ENCODE measurements around the gene JUND. TPM values are rescaled to one million over a fixed set of nuclear protein-coding genes. Genes with fewer than 3 reads are reported as not detected.

Gene JUND
- total RNA-seq, 4 donors from 2014 or later: 241 to 573 (median 297) TPM

DNA sequence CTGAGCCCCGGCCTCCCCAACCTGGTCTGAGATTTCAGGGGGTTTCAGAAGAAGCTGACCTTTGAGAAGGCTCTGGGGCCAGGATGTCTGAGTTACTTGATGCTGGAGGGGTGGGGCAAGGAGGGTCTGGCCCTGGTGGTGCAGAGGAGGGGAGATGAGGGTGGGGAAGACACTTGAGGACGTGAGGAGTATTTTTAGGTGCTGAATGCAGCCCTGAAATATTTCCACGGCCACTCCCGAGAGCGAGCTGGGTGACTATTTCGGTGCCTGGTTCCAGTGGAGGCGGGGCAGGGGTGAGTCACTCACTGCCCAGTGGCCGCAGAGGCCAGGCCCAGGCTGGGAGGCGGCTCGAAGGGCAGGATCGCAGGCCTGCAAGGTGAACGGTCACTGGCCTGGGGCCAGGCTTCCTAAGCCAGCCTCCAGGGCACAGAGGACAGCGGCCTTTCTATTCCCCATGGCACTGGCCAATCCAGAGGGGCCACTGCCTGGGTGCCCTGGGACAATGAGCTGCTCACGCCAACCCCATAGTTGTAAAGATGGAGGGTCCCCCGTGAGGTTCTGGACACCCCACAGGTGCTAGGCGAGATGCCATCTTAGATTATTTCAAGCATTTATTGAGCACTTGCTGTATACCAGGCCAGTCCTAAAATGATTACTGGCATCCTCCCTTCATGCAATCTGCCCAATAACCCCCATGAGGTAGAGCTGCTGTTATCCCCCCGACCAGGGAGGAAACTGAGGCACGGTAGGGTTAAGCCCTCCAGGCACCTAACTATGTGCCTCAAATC lies 19.7 kb upstream of the JUND start:
- 0 to 34% methylated on average over 1 to 4 of the region's 18 CpGs for WGBS, 2 donors (ENCODE audit: low coverage in 1 of 2)
- H3K4me1 ChIP-seq: peaks cover 0 to 62% (median 42%) of the 10 kb centered on the region in 3 donors
- H3K4me3 ChIP-seq: no peak overlapping the region
- H3K9me3 ChIP-seq: no peaks in the 10 kb centered on the region
- H3K27ac ChIP-seq: peak overlapping the region in 3 of 4 donors; percentile 72 to 99 (median 97)
- H3K36me3 ChIP-seq: no peaks in the 10 kb centered on the region
- H3K27me3 ChIP-seq: no peaks in the 10 kb centered on the region
- TF ChIP-seq POLR2A (IDR thresholded peaks at IDR 0.05) (no peak), POLR2AphosphoS5 (IDR thresholded peaks at IDR 0.05) (peak; percentile 58)
- ATAC-seq: peak; percentile 73

DNA sequence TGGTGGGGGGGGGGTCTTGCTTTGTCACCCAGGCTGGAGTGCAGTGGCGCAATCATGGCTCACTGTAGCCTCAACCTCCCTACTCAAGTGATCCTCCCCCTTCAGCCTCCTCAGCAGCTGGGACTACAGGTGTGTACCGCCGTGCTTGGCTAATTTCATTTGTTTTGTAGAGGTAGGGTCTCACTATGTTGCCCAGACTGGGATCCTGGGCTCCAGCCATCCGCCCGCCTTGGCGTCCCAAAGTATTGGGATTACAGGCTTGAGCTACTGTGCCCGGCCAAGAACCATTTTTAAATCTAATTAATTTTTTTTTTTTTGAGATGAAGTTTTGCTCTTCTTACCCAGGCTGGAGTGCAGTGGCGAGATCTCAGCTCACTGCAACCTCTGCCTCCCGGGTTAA lies 18.2 kb upstream of the JUND start:
- no peak for ATAC-seq
- 92% methylated on average over 8 of the region's 9 CpGs; no CpG with 5 or more reads in 1 of the 2 donors for WGBS, 2 donors (ENCODE audit: low coverage in 1 of 2)
- Histone ChIP-seq H3K9me3 (no peaks in the 10 kb centered on the region), H3K4me1 (peaks cover 0 to 48% (median 28%) of the 10 kb centered on the region in 3 donors), H3K27ac (peak overlapping the region in 2 of 4 donors; percentile 13 to 14), H3K4me3 (no peak overlapping the region), H3K27me3 (no peaks in the 10 kb centered on the region), H3K36me3 (no peaks in the 10 kb centered on the region)
- TF ChIP-seq EP300 (IDR thresholded peaks at IDR 0.05): no peak
- TF ChIP-seq, protein P1, sequence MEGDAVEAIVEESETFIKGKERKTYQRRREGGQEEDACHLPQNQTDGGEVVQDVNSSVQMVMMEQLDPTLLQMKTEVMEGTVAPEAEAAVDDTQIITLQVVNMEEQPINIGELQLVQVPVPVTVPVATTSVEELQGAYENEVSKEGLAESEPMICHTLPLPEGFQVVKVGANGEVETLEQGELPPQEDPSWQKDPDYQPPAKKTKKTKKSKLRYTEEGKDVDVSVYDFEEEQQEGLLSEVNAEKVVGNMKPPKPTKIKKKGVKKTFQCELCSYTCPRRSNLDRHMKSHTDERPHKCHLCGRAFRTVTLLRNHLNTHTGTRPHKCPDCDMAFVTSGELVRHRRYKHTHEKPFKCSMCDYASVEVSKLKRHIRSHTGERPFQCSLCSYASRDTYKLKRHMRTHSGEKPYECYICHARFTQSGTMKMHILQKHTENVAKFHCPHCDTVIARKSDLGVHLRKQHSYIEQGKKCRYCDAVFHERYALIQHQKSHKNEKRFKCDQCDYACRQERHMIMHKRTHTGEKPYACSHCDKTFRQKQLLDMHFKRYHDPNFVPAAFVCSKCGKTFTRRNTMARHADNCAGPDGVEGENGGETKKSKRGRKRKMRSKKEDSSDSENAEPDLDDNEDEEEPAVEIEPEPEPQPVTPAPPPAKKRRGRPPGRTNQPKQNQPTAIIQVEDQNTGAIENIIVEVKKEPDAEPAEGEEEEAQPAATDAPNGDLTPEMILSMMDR (IDR thresholded peaks at IDR 0.05): no peak
- TF ChIP-seq POLR2A (IDR thresholded peaks at IDR 0.05): no peak
- TF ChIP-seq POLR2AphosphoS5 (IDR thresholded peaks at IDR 0.05): no peak

DNA sequence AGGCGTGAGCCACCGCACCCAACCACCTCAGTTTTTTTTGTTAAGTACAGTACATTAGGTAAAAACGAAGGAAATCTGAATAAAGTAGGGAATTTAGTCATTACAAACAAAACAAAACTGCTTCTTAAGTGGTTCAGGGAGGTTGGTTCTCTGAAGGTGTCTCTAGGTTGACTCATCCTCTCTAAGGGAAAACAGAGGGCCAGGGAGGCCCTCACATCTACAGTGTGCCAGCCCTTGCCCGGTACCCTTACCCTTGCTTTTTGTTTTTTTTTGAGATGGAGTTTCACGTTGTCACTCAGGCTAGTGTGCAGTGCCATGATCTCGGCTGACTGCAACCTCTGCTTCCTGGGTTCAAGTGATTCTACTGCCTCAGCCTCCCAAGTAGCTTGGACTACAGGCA lies 17.2 kb upstream of the JUND start:
- Histone ChIP-seq H3K9me3 (no peaks in the 10 kb centered on the region), H3K4me1 (peaks cover 0 to 43% (median 18%) of the 10 kb centered on the region in 3 donors), H3K4me3 (no peak overlapping the region), H3K36me3 (no peaks in the 10 kb centered on the region), H3K27ac (no peak overlapping the region), H3K27me3 (no peaks in the 10 kb centered on the region)
- WGBS, 2 donors (ENCODE audit: low coverage in 1 of 2): 58 to 81% methylated on average over 3 to 6 of the region's 6 CpGs
- TF ChIP-seq, protein P1 (IDR thresholded peaks at IDR 0.05): no peak
- TF ChIP-seq POLR2AphosphoS5 (IDR thresholded peaks at IDR 0.05) (no peak), EP300 (IDR thresholded peaks at IDR 0.05) (no peak)
- ATAC-seq: no peak

DNA sequence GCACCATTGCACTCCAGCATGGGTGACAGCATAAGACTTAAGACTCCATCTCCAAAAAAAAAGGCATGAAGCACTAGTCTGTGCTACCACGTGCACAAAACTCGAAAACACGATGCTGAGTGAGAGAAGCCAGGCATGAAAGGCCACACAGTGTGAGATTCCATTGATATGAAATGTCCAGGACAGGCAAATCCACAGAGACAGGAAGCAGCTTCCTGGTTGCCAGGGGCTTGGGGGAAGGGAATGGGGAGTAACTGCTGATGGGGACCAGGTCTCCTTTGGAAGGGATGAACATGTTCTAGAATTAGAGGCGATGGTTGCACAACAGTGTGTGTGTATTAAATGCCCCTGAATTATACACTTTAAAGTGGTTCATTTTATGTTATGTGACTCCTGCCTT lies 15.9 kb upstream of the JUND start:
- Histone ChIP-seq H3K4me3 (no peak overlapping the region), H3K4me1 (peaks cover 0 to 43% (median 22%) of the 10 kb centered on the region in 3 donors), H3K9me3 (no peaks in the 10 kb centered on the region), H3K36me3 (no peaks in the 10 kb centered on the region), H3K27ac (peak overlapping the region in 2 of 4 donors; percentile 17 to 25), H3K27me3 (no peaks in the 10 kb centered on the region)
- ATAC-seq: no peak
- 42 to 55% methylated on average over 3 to 4 of the region's 4 CpGs for WGBS, 2 donors (ENCODE audit: low coverage in 1 of 2)
- peak; percentile 25 for TF ChIP-seq POLR2AphosphoS5 (IDR thresholded peaks at IDR 0.05)
- TF ChIP-seq, protein P1 (IDR thresholded peaks at IDR 0.05): no peak

DNA sequence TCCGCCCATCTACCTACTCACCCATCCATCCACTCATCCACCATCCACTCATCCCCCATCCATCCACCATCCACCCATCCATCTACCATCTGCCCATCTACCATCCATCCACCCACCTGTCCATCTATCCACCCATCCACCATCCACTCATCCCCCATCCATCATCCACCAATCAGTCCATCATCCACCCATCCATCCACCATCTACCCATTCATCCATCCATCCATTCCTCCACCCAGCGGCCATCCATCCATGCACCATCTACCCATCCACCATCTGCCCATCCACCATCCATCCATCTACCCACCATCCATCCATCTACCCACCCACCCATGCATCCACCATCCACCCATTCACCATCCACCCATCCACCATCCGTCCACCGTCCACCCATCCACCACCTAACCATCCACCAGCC lies 13.6 kb upstream of the JUND start:
- no peak for TF ChIP-seq POLR2AphosphoS5 (IDR thresholded peaks at IDR 0.05)
- no peak for TF ChIP-seq EP300 (IDR thresholded peaks at IDR 0.05)
- TF ChIP-seq, protein P1 (IDR thresholded peaks at IDR 0.05): no peak
- no peak for TF ChIP-seq POLR2A (IDR thresholded peaks at IDR 0.05)
- Histone ChIP-seq H3K4me1 (peaks cover 0 to 36% (median 20%) of the 10 kb centered on the region in 3 donors), H3K27me3 (no peaks in the 10 kb centered on the region), H3K9me3 (no peaks in the 10 kb centered on the region), H3K4me3 (no peak overlapping the region), H3K27ac (peak overlapping the region in 2 of 4 donors; percentile 99), H3K36me3 (no peaks in the 10 kb centered on the region)
- ATAC-seq: no peak
- 79 to 97% methylated on average over 4 of the region's 4 CpGs for WGBS, 2 donors (ENCODE audit: low coverage in 1 of 2)

All from gastroesophageal sphincter (tissue), 4 donors.